ENCODE measurements around the gene SOHLH1. TPM values are rescaled to one million over a fixed set of nuclear protein-coding genes. Genes with fewer than 3 reads are reported as not detected.

SOHLH1 gene
- total RNA-seq, 1 experiment from 2014 or later = not detected

DNA sequence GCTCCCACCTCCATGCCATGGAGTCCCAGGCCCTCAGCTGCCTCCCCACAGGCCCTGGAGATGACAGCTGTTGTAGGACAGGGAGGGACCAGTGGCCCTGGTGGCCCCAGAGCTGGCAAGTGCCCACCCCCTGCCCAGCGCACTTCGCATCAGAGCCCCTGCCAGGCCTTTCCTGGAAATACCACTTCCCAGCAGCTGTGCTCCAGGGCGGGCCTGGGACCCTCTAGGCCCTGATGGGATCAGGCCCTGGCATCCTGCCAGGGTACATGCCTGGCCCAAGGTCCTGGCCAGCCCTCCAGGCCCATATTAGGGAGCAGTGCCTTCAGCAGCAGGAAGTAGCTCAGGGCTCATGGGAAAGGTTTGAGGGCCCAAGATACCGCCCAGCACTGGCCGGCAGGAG, 5.2 kb upstream of the SOHLH1 start:
- Mint-ChIP-seq H3K4me3 (no peak overlapping the region), H3K36me3 (no peaks in the 10 kb centered on the region), H3K27me3 (ENCODE audit: low read depth) (no peaks in the 10 kb centered on the region; the same call in 1 of the 2 replicates), H3K27ac (no peak overlapping the region), H3K4me1 (peaks cover 2% of the 10 kb centered on the region; the same call in 1 of the 2 replicates), H3K9me3 (no peaks in the 10 kb centered on the region)
- no peak for DNase-seq (ENCODE audit: low spot score)
- TF ChIP-seq FOXP4 (CRISPR knock-in tag; IDR thresholded peaks at IDR 0.05) (no peak), IRF2 (CRISPR knock-in tag; IDR thresholded peaks at IDR 0.05; ENCODE audit: borderline replicate concordance, low read depth) (no peak), NFYB (CRISPR knock-in tag; conservative IDR thresholded peaks at IDR 0.05; ENCODE audit: low read depth) (no peak), KAT7 (CRISPR knock-in tag; IDR thresholded peaks at IDR 0.05; ENCODE audit: borderline replicate concordance) (no peak), CREM (CRISPR knock-in tag; IDR thresholded peaks at IDR 0.05) (no peak)
- TF ChIP-seq, protein P1, sequence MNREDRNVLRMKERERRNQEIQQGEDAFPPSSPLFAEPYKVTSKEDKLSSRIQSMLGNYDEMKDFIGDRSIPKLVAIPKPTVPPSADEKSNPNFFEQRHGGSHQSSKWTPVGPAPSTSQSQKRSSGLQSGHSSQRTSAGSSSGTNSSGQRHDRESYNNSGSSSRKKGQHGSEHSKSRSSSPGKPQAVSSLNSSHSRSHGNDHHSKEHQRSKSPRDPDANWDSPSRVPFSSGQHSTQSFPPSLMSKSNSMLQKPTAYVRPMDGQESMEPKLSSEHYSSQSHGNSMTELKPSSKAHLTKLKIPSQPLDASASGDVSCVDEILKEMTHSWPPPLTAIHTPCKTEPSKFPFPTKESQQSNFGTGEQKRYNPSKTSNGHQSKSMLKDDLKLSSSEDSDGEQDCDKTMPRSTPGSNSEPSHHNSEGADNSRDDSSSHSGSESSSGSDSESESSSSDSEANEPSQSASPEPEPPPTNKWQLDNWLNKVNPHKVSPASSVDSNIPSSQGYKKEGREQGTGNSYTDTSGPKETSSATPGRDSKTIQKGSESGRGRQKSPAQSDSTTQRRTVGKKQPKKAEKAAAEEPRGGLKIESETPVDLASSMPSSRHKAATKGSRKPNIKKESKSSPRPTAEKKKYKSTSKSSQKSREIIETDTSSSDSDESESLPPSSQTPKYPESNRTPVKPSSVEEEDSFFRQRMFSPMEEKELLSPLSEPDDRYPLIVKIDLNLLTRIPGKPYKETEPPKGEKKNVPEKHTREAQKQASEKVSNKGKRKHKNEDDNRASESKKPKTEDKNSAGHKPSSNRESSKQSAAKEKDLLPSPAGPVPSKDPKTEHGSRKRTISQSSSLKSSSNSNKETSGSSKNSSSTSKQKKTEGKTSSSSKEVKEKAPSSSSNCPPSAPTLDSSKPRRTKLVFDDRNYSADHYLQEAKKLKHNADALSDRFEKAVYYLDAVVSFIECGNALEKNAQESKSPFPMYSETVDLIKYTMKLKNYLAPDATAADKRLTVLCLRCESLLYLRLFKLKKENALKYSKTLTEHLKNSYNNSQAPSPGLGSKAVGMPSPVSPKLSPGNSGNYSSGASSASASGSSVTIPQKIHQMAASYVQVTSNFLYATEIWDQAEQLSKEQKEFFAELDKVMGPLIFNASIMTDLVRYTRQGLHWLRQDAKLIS (CRISPR knock-in tag; IDR thresholded peaks at IDR 0.05; ENCODE audit: borderline replicate concordance) = no peak
- ATAC-seq = no peak
- ChIA-PET CTCF (interaction anchor here (0.7 to 2.3 kb wide), 8 partner anchors 10 to 200 kb away, joined by 3 to 7 read pairs (median 3); no protein-coding TSS in a partner anchor), POLR2A (interaction anchor here (0.5 kb wide), 1 partner anchor 9 kb away, joined by 3 read pairs; no protein-coding TSS in a partner anchor)

DNA sequence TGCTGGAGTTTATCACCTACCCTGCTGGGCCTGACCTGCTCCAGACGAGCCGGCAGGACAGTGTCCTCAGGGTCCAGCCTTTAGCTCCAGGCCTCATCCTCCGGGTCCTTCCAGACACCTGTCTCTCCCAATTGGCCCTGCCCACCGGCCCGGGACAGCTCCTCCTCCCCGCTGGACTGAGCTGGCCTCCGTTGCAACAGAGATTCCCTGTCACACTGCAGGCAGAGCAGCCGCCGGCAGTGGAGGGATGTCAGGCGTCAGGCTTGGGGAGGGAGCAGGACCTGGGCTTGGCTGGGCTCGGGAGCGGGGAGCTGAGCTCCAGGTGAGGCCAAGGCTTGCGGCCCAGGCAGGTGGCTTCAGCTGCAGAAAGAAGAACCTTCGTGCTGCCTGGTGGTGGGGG, 4.4 kb upstream of the SOHLH1 start:
- Mint-ChIP-seq H3K27ac (no peak overlapping the region), H3K9me3 (no peaks in the 10 kb centered on the region), H3K27me3 (ENCODE audit: low read depth) (no peaks in the 10 kb centered on the region; the same call in 1 of the 2 replicates), H3K4me1 (peaks cover 2% of the 10 kb centered on the region; the same call in 1 of the 2 replicates), H3K36me3 (no peaks in the 10 kb centered on the region), H3K4me3 (no peak overlapping the region)
- CTCF ChIA-PET = interaction anchor here (0.5 to 2.3 kb wide), 9 partner anchors 10 to 399 kb away, joined by 3 to 11 read pairs (median 3); no protein-coding TSS in a partner anchor
- DNase-seq (ENCODE audit: low spot score) (peak; percentile 54), ATAC-seq (peak; percentile 13; the same call in 1 of the 2 replicates)
- POLR2A ChIA-PET = interaction anchor here (0.5 to 1.1 kb wide), 2 partner anchors 10 to 38 kb away, joined by 3 read pairs; no protein-coding TSS in a partner anchor
- TF ChIP-seq MAX (CRISPR knock-in tag; IDR thresholded peaks at IDR 0.05) (peak; percentile 40; the same call in 1 of the 2 replicates), ARID4B (CRISPR knock-in tag; IDR thresholded peaks at IDR 0.05; ENCODE audit: borderline replicate concordance) (no peak), ZNF423 (CRISPR knock-in tag; IDR thresholded peaks at IDR 0.05) (no peak), FOXP1 (CRISPR knock-in tag; IDR thresholded peaks at IDR 0.05; ENCODE audit: borderline replicate concordance) (0 out of 2 replicates have a peak, but pooled peaks have one; percentile 26), USF1 (CRISPR knock-in tag; IDR thresholded peaks at IDR 0.05) (no peak)

Data from WTC11 (cell line).